Mesothelial cell of epicardium (in vitro differentiated cells): ENCODE results near the gene PAX9. TPM values are rescaled to one million over a fixed set of nuclear protein-coding genes. Genes with fewer than 3 reads are reported as not detected.
A peak's percentile ranks its signal among the peaks of the same experiment; 100 is the strongest.

Experiments
- DNase-seq, 2 experiments: peaks; one replicate each; pipeline ENCODE4 v3.0.0; 2021; ENCODE audit warnings: low spot score in 2 of 2; ENCODE audit not compliant: unreplicated experiment in 2 of 2
- H3K27ac Mint-ChIP-seq: 2 replicates; pipeline ENCODE4 v1.8.0; 2021; ENCODE audit warnings: mixed read lengths
- H3K27me3 Mint-ChIP-seq: 2 replicates; pipeline ENCODE4 v1.8.0; 2021; ENCODE audit warnings: low read depth, mixed read lengths
- H3K36me3 Mint-ChIP-seq: 2 replicates; pipeline ENCODE4 v1.8.0; 2021; ENCODE audit warnings: mixed read lengths
- H3K4me1 Mint-ChIP-seq: 2 replicates; pipeline ENCODE4 v1.8.0; 2021; ENCODE audit warnings: mixed read lengths
- H3K4me3 Mint-ChIP-seq: 2 replicates; pipeline ENCODE4 v1.8.0; 2021; ENCODE audit warnings: mild to moderate bottlenecking, moderate library complexity, mixed read lengths
- H3K9me3 Mint-ChIP-seq: 2 replicates; pipeline ENCODE4 v1.8.0; 2021; ENCODE audit warnings: mixed read lengths
- total RNA-seq: library from RNA; stranded (reverse); gene quantifications from 3 replicates; pipeline ENCODE4 v1.2.1, GENCODE V29; 2021
- TF ChIP-seq, protein P1 (sequence below): fragments of 200-600 bp; sonication (generic); IDR thresholded peaks from one replicate; pipeline ENCODE4 v1.5.0; 2021; ENCODE audit warnings: antibody characterized with exemption; ENCODE audit not compliant: unreplicated experiment

PAX9 gene
- total RNA-seq, 1 donor from 2014 or later, result not detected

DNA sequence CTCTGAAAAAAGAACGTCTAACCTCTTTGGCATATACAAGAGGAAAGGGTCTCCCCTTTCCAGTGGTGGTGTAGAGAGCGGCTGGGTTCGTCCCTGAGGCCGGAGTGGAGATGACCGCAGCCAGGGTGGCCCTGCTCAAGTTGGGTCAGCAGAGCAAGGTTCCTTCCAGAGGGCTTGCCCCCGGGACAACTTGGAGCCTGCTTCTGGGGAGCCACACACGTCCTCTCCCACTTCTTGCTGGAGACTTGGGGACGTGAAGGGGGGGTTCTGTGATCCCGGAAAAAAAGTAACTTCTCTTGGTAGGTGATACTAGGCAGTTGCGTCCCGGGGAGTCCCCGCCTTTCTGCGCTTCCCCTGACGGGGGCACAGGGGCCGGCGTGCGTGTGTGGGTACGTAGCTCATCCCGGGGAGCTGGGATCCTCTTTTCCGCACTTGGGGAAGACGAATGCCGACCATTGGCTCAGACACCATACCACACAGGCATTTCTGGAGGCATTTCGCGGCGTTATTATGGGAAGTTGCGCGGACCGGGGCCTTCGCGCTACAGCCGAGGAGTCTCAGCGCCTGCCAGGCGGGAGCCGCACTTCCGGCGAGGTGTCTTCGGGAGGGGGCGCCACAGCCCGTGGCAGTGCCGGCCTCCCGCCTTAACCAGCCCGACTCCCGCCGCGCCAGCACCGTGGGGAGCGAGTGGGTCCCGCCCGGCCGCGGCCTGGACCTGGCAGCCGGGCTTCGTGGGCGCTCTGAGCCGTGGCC lies 14.8 kb upstream of the PAX9 start:
- no peak for DNase-seq
- TF ChIP-seq, protein P1, sequence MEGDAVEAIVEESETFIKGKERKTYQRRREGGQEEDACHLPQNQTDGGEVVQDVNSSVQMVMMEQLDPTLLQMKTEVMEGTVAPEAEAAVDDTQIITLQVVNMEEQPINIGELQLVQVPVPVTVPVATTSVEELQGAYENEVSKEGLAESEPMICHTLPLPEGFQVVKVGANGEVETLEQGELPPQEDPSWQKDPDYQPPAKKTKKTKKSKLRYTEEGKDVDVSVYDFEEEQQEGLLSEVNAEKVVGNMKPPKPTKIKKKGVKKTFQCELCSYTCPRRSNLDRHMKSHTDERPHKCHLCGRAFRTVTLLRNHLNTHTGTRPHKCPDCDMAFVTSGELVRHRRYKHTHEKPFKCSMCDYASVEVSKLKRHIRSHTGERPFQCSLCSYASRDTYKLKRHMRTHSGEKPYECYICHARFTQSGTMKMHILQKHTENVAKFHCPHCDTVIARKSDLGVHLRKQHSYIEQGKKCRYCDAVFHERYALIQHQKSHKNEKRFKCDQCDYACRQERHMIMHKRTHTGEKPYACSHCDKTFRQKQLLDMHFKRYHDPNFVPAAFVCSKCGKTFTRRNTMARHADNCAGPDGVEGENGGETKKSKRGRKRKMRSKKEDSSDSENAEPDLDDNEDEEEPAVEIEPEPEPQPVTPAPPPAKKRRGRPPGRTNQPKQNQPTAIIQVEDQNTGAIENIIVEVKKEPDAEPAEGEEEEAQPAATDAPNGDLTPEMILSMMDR, result no peak
- H3K4me3 Mint-ChIP-seq, result peak overlapping the region; percentile 55
- no peak overlapping the region for H3K27ac Mint-ChIP-seq
- peaks cover 15% of the 10 kb centered on the region for H3K4me1 Mint-ChIP-seq
- H3K36me3 Mint-ChIP-seq, result no peaks in the 10 kb centered on the region
- no peaks in the 10 kb centered on the region for H3K9me3 Mint-ChIP-seq
- peaks cover 96% of the 10 kb centered on the region for H3K27me3 Mint-ChIP-seq

DNA sequence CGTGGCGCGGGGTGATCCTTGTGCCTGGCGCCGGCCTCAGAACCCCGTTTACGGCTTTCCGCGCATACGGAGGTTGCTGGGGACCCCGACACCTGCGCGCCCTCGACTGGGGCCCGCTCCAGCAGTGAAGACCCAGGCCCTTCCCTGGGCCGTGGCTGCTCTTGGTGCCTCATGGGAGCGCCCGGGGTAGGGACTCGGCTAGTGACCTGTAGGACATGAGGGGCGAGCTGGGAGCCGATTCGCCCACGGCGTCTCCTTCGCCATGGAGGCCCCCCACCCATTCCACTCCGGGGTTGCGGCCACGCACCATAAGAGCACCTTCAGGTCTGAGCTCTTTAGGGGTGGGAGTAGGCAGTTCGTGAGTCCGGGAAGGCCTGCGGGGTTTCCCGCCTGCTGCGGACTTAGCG lies 14.2 kb upstream of the PAX9 start:
- H3K4me3 Mint-ChIP-seq, result peak overlapping the region; percentile 69
- DNase-seq, result no peak
- H3K36me3 Mint-ChIP-seq, result no peaks in the 10 kb centered on the region
- peaks cover 96% of the 10 kb centered on the region for H3K27me3 Mint-ChIP-seq
- no peaks in the 10 kb centered on the region for H3K9me3 Mint-ChIP-seq
- no peak overlapping the region for H3K27ac Mint-ChIP-seq
- H3K4me1 Mint-ChIP-seq, result peaks cover 15% of the 10 kb centered on the region
- TF ChIP-seq, protein P1, result no peak

DNA sequence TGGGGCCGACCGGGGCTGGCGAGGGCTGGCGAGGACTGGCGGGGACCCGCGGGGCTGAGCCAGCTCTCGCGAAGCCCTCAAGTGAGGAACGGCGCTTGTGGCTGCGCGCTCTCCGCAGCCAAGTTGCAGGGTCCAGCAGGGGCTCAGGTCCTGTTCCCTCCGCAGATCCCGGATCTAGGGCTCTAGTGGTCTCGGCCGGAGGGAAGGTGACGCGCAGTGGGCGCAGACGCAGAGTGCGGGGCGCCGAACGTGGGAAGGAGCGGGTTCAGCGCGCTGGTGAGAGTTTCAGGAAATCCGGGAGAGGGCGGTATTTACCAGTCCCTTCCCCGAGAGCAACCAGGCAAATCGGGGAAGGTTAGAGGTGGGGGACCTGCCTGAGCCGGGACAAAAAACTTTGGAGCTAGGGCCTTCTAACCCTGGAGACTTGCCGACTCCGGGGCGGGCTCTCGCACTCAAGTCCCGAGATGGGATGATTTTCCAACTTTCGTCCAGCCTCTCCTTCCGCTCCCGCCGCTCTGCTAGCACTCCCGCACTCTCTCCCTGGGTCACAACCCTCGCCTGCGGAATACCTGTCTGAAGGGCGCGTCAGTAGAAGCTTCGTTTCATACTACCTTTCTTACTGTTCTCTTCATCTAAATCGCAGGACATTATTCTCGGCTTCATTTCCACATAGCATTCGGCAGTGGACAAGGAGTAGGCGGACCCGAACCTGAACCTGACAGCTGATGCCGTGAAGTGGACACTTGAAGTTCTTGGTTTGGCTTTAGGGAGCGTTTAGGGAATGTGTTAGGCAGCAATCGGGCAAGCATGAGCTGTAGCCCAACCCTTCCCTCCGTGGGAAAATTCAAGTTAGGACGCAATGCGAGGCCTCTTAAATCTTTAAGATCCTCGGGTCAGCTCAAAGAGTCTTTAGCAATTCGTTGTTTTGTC lies 13.6 kb upstream of the PAX9 start:
- H3K4me1 Mint-ChIP-seq, result peaks cover 15% of the 10 kb centered on the region
- peaks cover 96% of the 10 kb centered on the region for H3K27me3 Mint-ChIP-seq
- TF ChIP-seq, protein P1, result peak; percentile 47
- H3K4me3 Mint-ChIP-seq, result peak overlapping the region; percentile 69
- H3K27ac Mint-ChIP-seq, result no peak overlapping the region
- DNase-seq, result peak in 1 of 2 experiments; percentile 65
- no peaks in the 10 kb centered on the region for H3K36me3 Mint-ChIP-seq
- no peaks in the 10 kb centered on the region for H3K9me3 Mint-ChIP-seq

DNA sequence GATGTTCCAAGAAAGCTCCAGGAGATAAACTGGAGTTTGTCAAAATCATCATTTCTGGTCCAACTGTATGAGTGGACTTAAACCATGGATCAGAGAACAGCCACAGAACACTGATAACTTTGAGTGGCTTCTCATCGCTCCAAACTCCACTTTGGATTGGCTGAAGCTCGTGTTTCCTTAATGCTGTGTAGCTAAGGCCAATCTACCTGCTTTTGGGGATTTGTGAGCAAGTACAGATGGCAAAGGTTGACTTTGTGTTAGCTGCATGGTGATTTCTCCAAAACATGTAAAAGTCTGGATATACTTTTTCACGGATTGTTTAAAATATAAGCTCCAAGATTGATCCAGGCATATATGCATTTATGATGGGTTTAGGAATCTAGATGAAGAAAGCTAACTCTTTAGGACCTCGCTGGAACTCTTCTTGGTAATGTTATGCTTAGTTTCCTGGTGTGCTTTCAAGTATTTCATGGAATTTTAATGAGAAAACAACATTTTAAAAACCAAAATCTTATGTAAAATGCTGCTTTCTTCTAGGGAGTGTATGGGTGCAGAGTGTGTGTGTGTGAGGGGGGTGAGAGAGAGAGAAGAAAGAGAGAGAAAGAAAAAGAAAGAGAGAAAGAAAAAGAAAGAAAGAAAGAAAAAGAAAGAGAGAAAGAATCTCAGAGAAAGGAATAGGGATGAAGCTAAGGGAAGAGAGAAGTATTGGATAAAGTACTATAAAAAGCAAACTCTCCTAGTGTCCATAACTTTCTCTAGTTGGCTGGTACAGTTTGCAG lies 11.6 kb upstream of the PAX9 start:
- DNase-seq, result no peak
- H3K9me3 Mint-ChIP-seq, result no peaks in the 10 kb centered on the region
- peaks cover 98% of the 10 kb centered on the region for H3K27me3 Mint-ChIP-seq
- H3K27ac Mint-ChIP-seq, result no peak overlapping the region
- H3K4me1 Mint-ChIP-seq, result peaks cover 15% of the 10 kb centered on the region
- TF ChIP-seq, protein P1, result no peak
- no peak overlapping the region for H3K4me3 Mint-ChIP-seq
- H3K36me3 Mint-ChIP-seq, result no peaks in the 10 kb centered on the region

DNA sequence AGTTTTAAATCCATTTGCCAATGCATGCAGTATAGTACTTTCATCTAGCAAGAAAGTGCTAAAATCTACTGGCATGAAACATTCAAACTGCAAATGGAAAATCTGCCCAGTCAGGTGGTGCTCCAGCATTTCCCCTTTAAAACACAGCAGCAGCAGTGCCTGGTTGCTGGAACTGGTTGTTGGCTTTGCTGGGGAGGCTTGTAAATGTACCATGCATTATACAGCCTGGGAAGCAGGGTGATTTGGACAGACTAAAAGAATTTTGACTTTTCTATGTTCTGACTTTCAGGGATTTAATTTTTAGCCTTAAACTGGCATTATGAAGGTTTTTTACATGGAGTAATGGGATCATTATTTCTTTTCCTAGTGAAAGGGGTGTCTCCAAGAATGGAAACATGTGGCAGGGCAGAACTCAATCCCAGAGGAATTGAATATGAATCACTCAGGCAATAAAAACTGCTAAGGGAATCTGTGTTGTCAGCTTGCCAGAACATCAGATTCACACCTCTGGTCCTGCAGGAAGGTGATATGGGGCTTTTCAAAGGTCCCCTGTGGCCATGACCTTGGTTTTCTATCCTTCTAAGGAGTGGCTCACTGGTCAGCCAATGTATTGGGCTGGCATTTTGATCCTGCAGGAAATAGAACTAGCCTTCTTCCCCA lies 9.0 kb upstream of the PAX9 start:
- no peak overlapping the region for H3K27ac Mint-ChIP-seq
- H3K27me3 Mint-ChIP-seq, result peaks cover 100% of the 10 kb centered on the region
- H3K36me3 Mint-ChIP-seq, result no peaks in the 10 kb centered on the region
- no peak overlapping the region for H3K4me3 Mint-ChIP-seq
- no peaks in the 10 kb centered on the region for H3K9me3 Mint-ChIP-seq
- DNase-seq, result no peak
- peaks cover 23% of the 10 kb centered on the region for H3K4me1 Mint-ChIP-seq
- TF ChIP-seq, protein P1, result no peak
